Astrocyte (in vitro differentiated cells and primary cell): Measurements from ENCODE around the gene LAMTOR3. TPM values are rescaled to one million over a fixed set of nuclear protein-coding genes. Genes with fewer than 3 reads are reported as not detected.

Experiments used
- DNase-seq: peaks from one replicate; pipeline ENCODE4 v3.0.0-alpha.2; 2010; ENCODE audit warnings: low read depth
- FAIRE-seq: peaks from 2 replicates; lab custom pipeline; 2011; peaks lifted over from hg19 to GRCh38; lab: Jason Lieb, UNC
- H2AFZ ChIP-seq: 2 replicates; pipeline ENCODE4 v1.6.0; 2012; ENCODE audit warnings: low read depth, low read length, inconsistent platforms
- H3K27ac ChIP-seq: 2 replicates; pipeline ENCODE4 v1.5.1; 2011; ENCODE audit warnings: low read depth, low read length, inconsistent platforms
- H3K27me3 ChIP-seq: 2 replicates; pipeline ENCODE4 v1.6.0; 2011; ENCODE audit warnings: low read length, inconsistent platforms; ENCODE audit not compliant: insufficient read depth
- H3K36me3 ChIP-seq: 2 replicates; pipeline ENCODE4 v1.5.1; 2011; ENCODE audit warnings: low read length, inconsistent platforms; ENCODE audit not compliant: insufficient read depth
- H3K4me1 ChIP-seq: 2 replicates; pipeline ENCODE4 v1.5.1; 2011; ENCODE audit warnings: low read length, inconsistent platforms; ENCODE audit not compliant: insufficient read depth
- H3K4me2 ChIP-seq: 2 replicates; pipeline ENCODE4 v1.6.0; 2012; ENCODE audit warnings: low read length, inconsistent platforms
- H3K4me3 ChIP-seq: 2 replicates; pipeline ENCODE4 v1.5.1; 2011; ENCODE audit warnings: low read depth, mild to moderate bottlenecking, low read length, inconsistent platforms; ENCODE audit not compliant: insufficient read depth
- H3K79me2 ChIP-seq: 2 replicates; pipeline ENCODE4 v1.6.0; 2012; ENCODE audit warnings: mild to moderate bottlenecking, low read length, inconsistent platforms; ENCODE audit not compliant: insufficient read depth
- H3K9ac ChIP-seq: 2 replicates; pipeline ENCODE4 v1.6.0; 2012; ENCODE audit warnings: mild to moderate bottlenecking, low read length, inconsistent platforms
- H3K9me3 ChIP-seq: 2 replicates; pipeline ENCODE4 v1.5.1; 2012; ENCODE audit warnings: low read depth, mild to moderate bottlenecking, low read length, inconsistent platforms; ENCODE audit not compliant: insufficient read depth
- H4K20me1 ChIP-seq: 2 replicates; pipeline ENCODE4 v1.6.0; 2012; ENCODE audit warnings: low read length, inconsistent platforms; ENCODE audit not compliant: insufficient read depth
- H3K27ac Mint-ChIP-seq: one replicate; pipeline ENCODE4 v1.8.0; 2021; ENCODE audit warnings: mild to moderate bottlenecking, mixed read lengths; ENCODE audit not compliant: unreplicated experiment
- H3K27me3 Mint-ChIP-seq: one replicate; pipeline ENCODE4 v1.8.0; 2021; ENCODE audit warnings: low read depth, mixed read lengths; ENCODE audit not compliant: unreplicated experiment
- H3K36me3 Mint-ChIP-seq: one replicate; pipeline ENCODE4 v1.8.0; 2021; ENCODE audit warnings: low read depth, mixed read lengths; ENCODE audit not compliant: unreplicated experiment
- H3K4me1 Mint-ChIP-seq: one replicate; pipeline ENCODE4 v1.8.0; 2021; ENCODE audit warnings: low read depth, mixed read lengths; ENCODE audit not compliant: unreplicated experiment
- H3K4me3 Mint-ChIP-seq: one replicate; pipeline ENCODE4 v1.8.0; 2021; ENCODE audit warnings: mild to moderate bottlenecking, moderate library complexity, mixed read lengths; ENCODE audit not compliant: unreplicated experiment
- H3K9me3 Mint-ChIP-seq: one replicate; pipeline ENCODE4 v1.8.0; 2021; ENCODE audit warnings: mild to moderate bottlenecking, mixed read lengths; ENCODE audit not compliant: unreplicated experiment
- CTCF ChIP-seq: IDR thresholded peaks from 2 replicates; pipeline ENCODE4 v1.5.1; 2011; ENCODE audit warnings: low read depth, mild to moderate bottlenecking, inconsistent platforms, low read length, moderate library complexity; ENCODE audit not compliant: insufficient read depth
- EZH2 ChIP-seq: IDR thresholded peaks from 2 replicates; pipeline ENCODE4 v1.6.1; 2012; ENCODE audit warnings: mild to moderate bottlenecking, low read length, inconsistent platforms; ENCODE audit not compliant: insufficient read depth
- total RNA-seq: library from RNA; stranded (reverse); gene quantifications from 2 replicates; pipeline ENCODE4 v1.2.1, GENCODE V29; 2021

LAMTOR3 gene
- total RNA-seq, 1 donor from 2014 or later: 53.9 TPM

- Histone ChIP-seq H3K9ac (no peak overlapping the region), H3K27me3 (no peaks in the 10 kb centered on the region), H3K79me2 (no peaks in the 10 kb centered on the region), H3K9me3 (no peaks in the 10 kb centered on the region), H4K20me1 (no peaks in the 10 kb centered on the region), H3K36me3 (no peaks in the 10 kb centered on the region), H3K4me1 (no peaks in the 10 kb centered on the region), H3K4me3 (no peak overlapping the region), H2AFZ (no peak overlapping the region), H3K27ac (no peak overlapping the region), H3K4me2 (no peak overlapping the region)
- Mint-ChIP-seq H3K4me1 (peaks cover 4% of the 10 kb centered on the region), H3K27ac (no peak overlapping the region), H3K9me3 (no peaks in the 10 kb centered on the region), H3K36me3 (no peaks in the 10 kb centered on the region), H3K4me3 (no peak overlapping the region), H3K27me3 (peaks cover 1% of the 10 kb centered on the region)
- no peak for DNase-seq
- TF ChIP-seq CTCF (no peak), EZH2 (no peak)
- FAIRE-seq: no peak
Observed at GRCh38 chr4:99846891-99847290, 47.3 kb downstream of the LAMTOR3 start.

GRCh38 chr4:99845708-99846469, 48.3 kb downstream of the LAMTOR3 start:
- H3K9ac ChIP-seq: no peak overlapping the region
- H3K36me3 ChIP-seq: no peaks in the 10 kb centered on the region
- H3K9me3 Mint-ChIP-seq: no peaks in the 10 kb centered on the region
- H3K27ac Mint-ChIP-seq: no peak overlapping the region
- no peak overlapping the region for H3K4me2 ChIP-seq
- no peak overlapping the region for H3K4me3 Mint-ChIP-seq
- FAIRE-seq: no peak
- H3K27me3 ChIP-seq: no peaks in the 10 kb centered on the region
- no peak overlapping the region for H3K4me3 ChIP-seq
- H2AFZ ChIP-seq: no peak overlapping the region
- TF ChIP-seq CTCF (no peak), EZH2 (no peak)
- H4K20me1 ChIP-seq: no peaks in the 10 kb centered on the region
- peaks cover 7% of the 10 kb centered on the region for H3K4me1 Mint-ChIP-seq
- no peaks in the 10 kb centered on the region for H3K9me3 ChIP-seq
- H3K36me3 Mint-ChIP-seq: no peaks in the 10 kb centered on the region
- H3K79me2 ChIP-seq: no peaks in the 10 kb centered on the region
- H3K27ac ChIP-seq: no peak overlapping the region
- H3K4me1 ChIP-seq: no peaks in the 10 kb centered on the region
- H3K27me3 Mint-ChIP-seq: peaks cover 1% of the 10 kb centered on the region
- DNase-seq: no peak

GRCh38 chr4:99845179-99845578, 49.0 kb downstream of the LAMTOR3 start:
- Histone ChIP-seq H3K4me2 (no peak overlapping the region), H3K27me3 (no peaks in the 10 kb centered on the region), H3K36me3 (no peaks in the 10 kb centered on the region), H2AFZ (no peak overlapping the region), H3K9ac (no peak overlapping the region), H4K20me1 (no peaks in the 10 kb centered on the region), H3K9me3 (no peaks in the 10 kb centered on the region), H3K4me1 (no peaks in the 10 kb centered on the region), H3K79me2 (no peaks in the 10 kb centered on the region), H3K27ac (no peak overlapping the region), H3K4me3 (no peak overlapping the region)
- no peak overlapping the region for H3K4me3 Mint-ChIP-seq
- H3K9me3 Mint-ChIP-seq: no peaks in the 10 kb centered on the region
- FAIRE-seq (no peak), DNase-seq (no peak)
- H3K36me3 Mint-ChIP-seq: no peaks in the 10 kb centered on the region
- H3K4me1 Mint-ChIP-seq: peaks cover 7% of the 10 kb centered on the region
- H3K27ac Mint-ChIP-seq: no peak overlapping the region
- TF ChIP-seq CTCF (no peak), EZH2 (no peak)
- peaks cover 1% of the 10 kb centered on the region for H3K27me3 Mint-ChIP-seq
